Kidney glomerular epithelial cell (primary cell): ENCODE results near the gene NRIP2.
A peak's percentile ranks its signal among the peaks of the same experiment; 100 is the strongest.
"Not testable (repeated sequence)": the region's sequence is repeated elsewhere in the genome, so short reads cannot be mapped to it uniquely, and the experiment has no call there.

Experiments
- DNase-seq: peaks from one replicate; lab custom pipeline; 2025; lab: John Stamatoyannopoulos, UW

NRIP2 gene, protein sequence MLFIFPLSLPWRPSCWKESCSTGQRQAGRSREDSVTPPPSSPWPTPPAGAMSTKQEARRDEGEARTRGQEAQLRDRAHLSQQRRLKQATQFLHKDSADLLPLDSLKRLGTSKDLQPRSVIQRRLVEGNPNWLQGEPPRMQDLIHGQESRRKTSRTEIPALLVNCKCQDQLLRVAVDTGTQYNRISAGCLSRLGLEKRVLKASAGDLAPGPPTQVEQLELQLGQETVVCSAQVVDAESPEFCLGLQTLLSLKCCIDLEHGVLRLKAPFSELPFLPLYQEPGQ

GRCh38 chr12:2834581-2835491, at the start of gene NRIP2:
Gene NRIP2 (minus strand): TSS chr12:2835035. CDS start chr12:2834983, 52 bp downstream.
- no peak for DNase-seq

DNA sequence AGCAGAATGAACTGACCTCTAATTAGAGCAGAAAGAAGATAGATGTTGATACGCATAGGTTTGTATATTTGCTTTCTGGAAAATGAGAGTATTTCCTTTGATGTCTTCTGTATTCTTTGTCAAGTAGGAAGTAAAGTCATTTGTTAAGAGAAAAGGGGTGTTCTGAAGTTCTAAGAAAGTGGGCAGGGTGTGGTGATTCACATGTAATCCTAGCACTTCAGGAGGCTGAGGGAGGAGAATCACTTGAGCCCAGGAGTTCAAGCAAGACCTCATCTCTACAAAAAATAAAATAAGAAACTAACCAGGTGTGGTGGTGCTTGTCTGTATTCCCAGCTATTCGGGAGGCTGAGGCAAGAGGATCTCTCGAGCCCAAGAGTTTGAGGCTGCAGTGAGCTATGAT, 45.0 kb upstream of the NRIP2 start:
- no peak for DNase-seq

GRCh38 chr12:2877953-2878732, 43.3 kb upstream of the NRIP2 start:
- peak; percentile 17 for DNase-seq

GRCh38 chr12:2877047-2877952, 42.5 kb upstream of the NRIP2 start, which contains the start of the genes FOXM1 and RHNO1:
Gene FOXM1 (minus strand): TSS chr12:2877174. CDS start chr12:2874478, 2,696 bp downstream.
Gene RHNO1 (plus strand): TSS chr12:2877223. CDS start chr12:2885367, 8,144 bp downstream.
- peak; percentile 73 for DNase-seq

GRCh38 chr12:2876431-2877046, 41.7 kb upstream of the NRIP2 start:
- no peak for DNase-seq

DNA sequence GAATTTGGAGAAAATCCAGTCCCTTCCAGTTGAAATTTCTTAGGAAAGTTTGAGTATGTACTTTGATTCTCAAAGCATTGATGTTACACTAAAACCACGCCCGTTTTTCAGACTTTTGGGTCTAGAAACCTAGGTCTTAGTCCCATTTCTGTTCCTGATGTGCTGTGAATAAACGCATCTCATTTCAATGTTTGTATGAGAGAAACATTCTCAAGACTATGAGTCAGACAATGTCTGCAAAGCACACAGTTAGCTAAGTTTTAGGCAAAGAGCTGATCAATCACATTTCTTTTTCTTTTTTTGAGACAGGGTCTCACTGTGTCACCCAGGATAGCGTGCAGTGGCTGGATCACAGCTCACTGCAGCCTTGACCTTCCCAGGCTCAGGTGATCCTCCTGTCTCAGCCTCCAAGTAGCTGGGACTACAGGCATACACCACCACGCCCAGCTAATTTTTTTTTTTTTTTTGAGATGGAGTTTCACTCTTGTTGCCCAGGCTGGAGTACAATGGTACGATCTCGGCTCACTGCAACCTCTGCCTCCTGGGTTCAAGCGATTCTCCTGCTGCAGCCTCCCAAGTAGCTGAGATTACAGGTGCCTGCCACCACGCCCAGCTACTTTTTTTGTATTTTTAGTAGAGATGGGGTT, 34.3 kb upstream of the NRIP2 start:
- not testable (repeated sequence) for DNase-seq

DNA sequence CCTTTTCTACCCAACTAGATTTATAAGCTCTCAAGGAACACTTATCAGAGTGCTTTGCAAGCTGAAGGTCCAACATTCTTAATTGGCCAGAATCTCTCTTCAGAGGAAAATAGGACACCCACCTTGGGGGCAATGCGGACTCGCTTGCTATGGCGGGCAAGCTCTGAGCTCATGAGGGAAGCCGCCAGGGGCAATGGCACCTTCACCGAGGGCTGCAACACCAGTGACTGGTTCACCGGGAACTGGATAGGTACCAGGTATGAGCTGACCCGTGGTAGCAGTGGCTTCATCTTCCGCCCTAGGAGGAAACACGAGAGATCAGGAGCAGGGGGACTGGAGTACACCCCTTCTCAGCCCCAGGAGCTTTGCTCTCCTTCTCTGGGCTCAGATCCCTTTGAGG, 29.4 kb upstream of the NRIP2 start:
- DNase-seq, result no peak

- not testable (repeated sequence) for DNase-seq
Measured at GRCh38 chr12:2863402-2863801, 28.6 kb upstream of the NRIP2 start.

DNA sequence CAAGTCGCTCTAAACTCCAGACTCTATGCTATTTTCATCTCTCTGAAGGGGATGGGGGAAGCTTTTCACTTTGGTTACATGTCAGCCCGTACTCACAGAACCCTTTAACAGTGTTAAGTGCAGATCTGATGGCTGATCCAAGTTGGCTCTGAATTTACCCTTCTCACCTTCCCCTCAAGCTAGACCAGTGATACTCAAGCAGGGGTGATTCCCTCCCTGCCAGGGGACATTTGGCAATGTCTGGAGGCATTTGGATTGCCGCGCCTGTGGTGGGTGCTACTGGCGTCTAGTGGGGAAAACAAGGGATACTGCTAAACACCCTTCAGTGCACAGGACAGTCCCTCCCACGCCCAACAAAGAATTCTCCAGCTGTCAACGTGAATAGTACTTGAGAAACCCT, 28.0 kb upstream of the NRIP2 start:
- no peak for DNase-seq

DNA sequence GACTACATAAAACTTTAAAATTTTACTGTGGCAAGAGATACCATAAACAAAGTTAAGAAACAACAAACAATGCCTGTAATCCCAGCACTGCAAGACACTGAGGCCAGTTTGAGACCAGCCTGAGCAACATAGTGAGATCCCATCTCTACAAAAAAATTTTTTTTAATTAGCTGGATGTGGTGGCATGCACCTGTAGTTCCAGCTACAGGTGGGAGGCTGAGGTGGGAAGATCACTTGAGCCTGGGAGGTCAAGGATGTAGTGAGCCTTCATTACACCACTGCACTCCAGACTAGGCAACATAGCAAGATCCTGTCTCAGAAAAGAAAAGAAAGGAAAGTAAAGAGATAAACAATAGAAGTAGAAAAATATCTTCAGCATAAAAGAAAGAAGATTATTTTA, 25.3 kb upstream of the NRIP2 start:
- no peak for DNase-seq

DNA sequence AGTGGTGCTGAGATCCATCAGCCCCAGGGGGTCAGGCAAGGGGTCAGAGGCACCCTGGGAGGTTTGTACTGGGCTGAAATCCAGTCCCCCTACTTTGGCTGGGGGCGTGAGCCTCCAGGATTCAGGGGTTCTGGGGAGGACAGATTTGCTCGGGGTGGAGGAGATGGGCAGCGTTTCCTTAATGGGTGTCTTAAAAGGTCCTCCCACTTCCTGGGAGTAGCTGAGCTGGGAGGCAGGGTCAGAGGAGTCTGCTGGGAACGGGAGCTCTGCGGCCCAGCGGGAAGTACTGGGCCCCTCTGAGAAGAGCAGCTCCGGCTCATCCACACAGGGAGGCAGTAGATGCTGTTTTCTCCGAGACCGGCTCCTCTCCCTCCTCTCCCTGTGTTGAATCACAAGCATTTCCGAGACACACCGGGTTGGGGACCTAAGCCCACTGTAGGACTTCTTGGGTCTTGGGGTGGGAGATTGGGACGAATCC, 24.1 kb upstream of the NRIP2 start:
- no peak for DNase-seq

GRCh38 chr12:2858334-2858733, 23.5 kb upstream of the NRIP2 start:
- no peak for DNase-seq

GRCh38 chr12:2857576-2857975, 22.7 kb upstream of the NRIP2 start:
- DNase-seq, result no peak

DNA sequence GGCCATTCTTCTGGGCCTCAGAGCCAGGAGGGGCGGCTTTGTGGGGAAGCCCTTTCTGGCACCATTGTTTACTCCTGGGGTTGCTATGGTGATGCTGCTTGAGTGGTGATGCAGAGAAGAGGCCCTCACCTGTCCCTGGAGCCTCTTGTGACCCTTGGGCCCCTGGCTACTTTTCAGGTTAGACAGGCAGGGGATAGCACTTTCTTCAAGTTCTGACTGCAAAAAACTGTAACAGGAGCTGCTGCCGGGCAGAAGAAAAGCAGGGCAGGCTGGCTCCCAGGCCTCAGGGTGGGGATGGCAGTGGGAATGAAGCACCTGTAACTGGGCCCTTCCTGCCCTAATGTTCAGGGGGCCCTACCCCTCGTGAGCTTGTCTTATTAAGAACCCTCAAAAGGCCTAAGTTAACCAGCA, 22.2 kb upstream of the NRIP2 start, which contains the start of gene TEX52:
Gene TEX52, minus strand, starts transcription at position 19 of the 411 bp plus-strand sequence. Its CDS starts 13 bp downstream, at position 6.
- DNase-seq, result no peak

- no peak for DNase-seq
Measured at GRCh38 chr12:2856051-2856450, 21.2 kb upstream of the NRIP2 start.

GRCh38 chr12:2855546-2855945, 20.7 kb upstream of the NRIP2 start:
- DNase-seq, result no peak

DNA sequence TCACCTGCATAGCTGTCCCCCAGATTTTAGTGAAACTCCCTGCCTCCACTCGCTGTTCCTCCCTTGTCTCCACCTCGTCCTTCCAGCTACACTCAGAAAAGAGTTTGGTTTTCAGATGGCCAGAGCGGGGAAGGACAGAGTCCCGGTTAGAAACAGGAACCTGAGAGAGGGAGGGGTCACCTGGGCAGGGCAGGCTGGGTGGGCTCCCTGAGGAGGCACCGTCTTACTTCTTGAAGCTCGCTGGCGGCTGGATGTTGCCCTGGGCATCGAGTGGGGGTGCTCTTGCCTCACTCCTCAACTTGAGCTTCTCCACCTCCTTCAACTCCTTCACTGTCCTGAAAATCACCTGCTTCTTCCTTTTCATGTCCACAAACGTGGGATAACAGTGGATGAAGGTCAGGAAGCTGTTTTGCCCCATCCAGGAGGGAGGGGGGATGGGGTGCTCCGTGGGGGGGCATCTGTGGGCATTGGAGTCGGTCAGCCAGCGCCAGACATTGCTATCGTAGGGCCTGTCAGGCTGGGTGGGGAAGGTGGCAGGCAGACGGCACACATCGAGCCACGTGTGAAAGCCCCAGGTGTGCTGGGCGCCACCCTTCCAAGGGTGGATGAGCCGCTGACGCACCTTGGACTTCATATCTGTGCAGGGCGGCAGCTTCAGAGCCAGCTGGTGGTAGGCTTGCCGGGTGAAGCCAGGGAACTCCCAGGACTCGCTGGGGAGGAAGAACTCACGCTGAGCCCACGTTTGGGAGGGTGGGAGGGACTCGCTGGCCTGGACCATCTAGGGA, 20.0 kb upstream of the NRIP2 start:
- no peak for DNase-seq

DNA sequence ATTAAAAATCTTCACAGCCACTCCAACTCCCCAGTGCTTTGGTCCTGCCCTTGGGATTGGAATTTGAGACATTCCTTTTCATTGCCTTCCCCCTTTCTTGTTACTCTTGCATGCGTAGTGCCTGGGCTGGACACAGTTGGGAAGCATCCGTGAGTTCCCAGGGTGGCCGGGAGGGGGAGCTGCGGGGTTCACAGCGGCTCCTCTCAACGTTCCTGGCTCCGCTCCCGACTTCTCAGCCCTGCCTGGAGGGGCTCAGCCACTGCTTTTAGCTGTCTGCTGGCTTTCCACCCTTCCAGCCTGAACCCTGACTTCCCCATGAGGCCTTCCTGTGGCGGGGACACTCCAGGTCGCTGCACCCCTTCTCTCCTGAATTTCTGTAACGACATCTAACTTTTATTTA, 18.8 kb upstream of the NRIP2 start:
- DNase-seq, result peak; percentile 63

DNA sequence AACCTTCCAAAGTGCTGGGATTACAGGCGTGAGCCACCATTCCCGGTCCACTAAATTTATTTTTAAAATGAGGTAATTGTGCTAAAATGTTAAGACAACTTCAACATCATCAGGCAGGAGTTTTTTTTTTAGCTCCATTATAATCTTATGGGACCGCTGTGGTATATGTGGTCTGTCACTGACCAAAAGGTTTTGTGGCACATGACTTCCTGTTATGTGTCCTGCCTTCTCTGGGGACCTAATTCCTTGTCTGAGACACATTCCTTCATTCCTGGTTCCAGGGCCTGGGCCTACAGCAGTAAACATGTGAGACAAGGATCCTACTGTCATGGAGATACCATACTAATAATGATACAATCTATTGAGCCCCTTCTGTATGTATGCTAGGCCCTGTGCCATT, 17.1 kb upstream of the NRIP2 start:
- no peak for DNase-seq
